HepG2 (cell line): Measurements from ENCODE around the gene MTMR1. TPM values are rescaled to one million over a fixed set of nuclear protein-coding genes. Genes with fewer than 3 reads are reported as not detected.

ENCODE experiments used
- ATAC-seq: fragments of 200-7000 bp; cut with Tn5 transposase; 3 replicates; pipeline ENCODE4 v1.9.1; 2020; ENCODE audit warnings: mild to moderate bottlenecking, moderate library complexity
- BruUV-seq: library from RNA; stranded (reverse); fragments of 400-500 nt; replicated peaks from 2 replicates; lab custom pipeline; 2021; lab: Mats Ljungman, UMichigan
- CTCF ChIA-PET: fragments of 300-600 bp; formaldehyde crosslinking; extraction: SDS; loops from one replicate; lab custom pipeline; 2021; ENCODE audit warnings: low total read pairs, inconsistent platforms, low intra/inter-chr PET ratio; lab: Yijun Ruan, JAX
- POLR2A ChIA-PET: fragments of 350-600 bp; sonication (Branson Sonifier 250); formaldehyde crosslinking; loops from one replicate; lab custom pipeline; 2020; ENCODE audit warnings: antibody characterized with exemption, inconsistent platforms; lab: Yijun Ruan, JAX
- DNase-seq: peaks from one replicate; pipeline ENCODE4 v3.0.0-alpha.2; 2015; ENCODE audit warnings: low spot score
- FAIRE-seq: peaks from 3 replicates; lab custom pipeline; 2011; peaks lifted over from hg19 to GRCh38; lab: Jason Lieb, UNC
- H2AFZ ChIP-seq: one replicate; pipeline ENCODE4 v1.6.1; 2011; ENCODE audit warnings: low read length, inconsistent platforms
- H3K27ac ChIP-seq: fragments of 300-600 bp; 3 replicates; pipeline ENCODE4 v1.8.0; 2011; ENCODE audit warnings: mixed run types, mild to moderate bottlenecking, mixed read lengths, low read length, inconsistent platforms; ENCODE audit not compliant: insufficient read depth; ENCODE audit errors: extremely low read length
- H3K27me3 ChIP-seq, 2 experiments: fragments of 200-600 bp in 1 of 2; 2 replicates in 1 of 2; 3 replicates in 1 of 2; pipeline versions ENCODE4 v1.6.0 to v1.8.0; 2011; ENCODE audit warnings: low read length in 2 of 2, mild to moderate bottlenecking in 2 of 2, moderate library complexity in 2 of 2, inconsistent platforms in 1 of 2; ENCODE audit not compliant: insufficient read depth in 2 of 2, control insufficient read depth in 1 of 2
- H3K36me3 ChIP-seq, 2 experiments: fragments of 200-600 bp in 1 of 2; replicated peaks in 1 of 2; 2 replicates in 1 of 2; 3 replicates in 1 of 2; pipeline versions ENCODE4 v1.5.1 to v1.8.0; 2011; ENCODE audit warnings: low read length in 2 of 2, inconsistent platforms in 1 of 2; ENCODE audit not compliant: insufficient read depth in 2 of 2, control insufficient read depth in 1 of 2
- H3K4me1 ChIP-seq: 2 replicates; pipeline ENCODE4 v1.5.1; 2012; ENCODE audit warnings: low read length, inconsistent platforms; ENCODE audit not compliant: insufficient read depth
- H3K4me2 ChIP-seq: 2 replicates; pipeline ENCODE4 v1.6.0; 2011; ENCODE audit warnings: low read depth, low read length, inconsistent platforms
- H3K4me3 ChIP-seq, 3 experiments: fragments of 200-600 bp in 1 of 3; sonication (generic), shearing (Covaris generic) in 1 of 3; replicated peaks in 1 of 3; 2 replicates each; pipeline ENCODE4 v1.5.1; 2011 to 2016; ENCODE audit warnings: low read length in 3 of 3, inconsistent platforms in 2 of 3, low read depth in 2 of 3, mild to moderate bottlenecking in 2 of 3, control low read depth in 1 of 3, mixed read lengths in 1 of 3; ENCODE audit not compliant: insufficient read depth in 1 of 3
- H3K79me2 ChIP-seq: one replicate; pipeline ENCODE4 v1.6.1; 2011; ENCODE audit warnings: low read length, inconsistent platforms; ENCODE audit not compliant: insufficient read depth
- H3K9ac ChIP-seq: 2 replicates; pipeline ENCODE4 v1.6.0; 2011; ENCODE audit warnings: mild to moderate bottlenecking, low read depth, low read length, inconsistent platforms; ENCODE audit not compliant: insufficient read depth
- H3K9me3 ChIP-seq: 2 replicates; pipeline ENCODE4 v1.5.1; 2012; ENCODE audit warnings: mild to moderate bottlenecking, low read length
- H4K20me1 ChIP-seq: 2 replicates; pipeline ENCODE4 v1.6.0; 2011; ENCODE audit warnings: inconsistent platforms, mild to moderate bottlenecking, low read length, moderate library complexity; ENCODE audit not compliant: insufficient read depth
- AHR ChIP-seq: IDR thresholded peaks from 2 replicates; pipeline ENCODE4 v1.6.1; 2018; ENCODE audit warnings: missing genetic modification reagents, missing compliant biosample characterization
- DZIP1 ChIP-seq: sonication (generic); formaldehyde crosslinking; IDR thresholded peaks from 2 replicates; pipeline ENCODE4 v1.5.0; 2020; ENCODE audit warnings: mild to moderate bottlenecking, missing genetic modification reagents
- SMAD1 ChIP-seq: sonication (generic); formaldehyde crosslinking; IDR thresholded peaks from 2 replicates; pipeline ENCODE4 v1.4.0; 2020; ENCODE audit warnings: missing genetic modification reagents, low read depth, mild to moderate bottlenecking, borderline replicate concordance
- ZKSCAN1 ChIP-seq: fragments of 150-350 bp; IDR thresholded peaks from 2 replicates; pipeline ENCODE4 v1.6.1; 2014; ENCODE audit warnings: low read length
- ZNF484 ChIP-seq: sonication (generic); formaldehyde crosslinking; IDR thresholded peaks from 2 replicates; pipeline ENCODE4 v1.5.1; 2020; ENCODE audit warnings: mild to moderate bottlenecking, low read depth, missing genetic modification reagents, borderline replicate concordance
- ZNF724P ChIP-seq: sonication (generic); formaldehyde crosslinking; IDR thresholded peaks from 2 replicates; pipeline ENCODE4 v1.8.0; 2022; ENCODE audit warnings: missing genetic modification reagents, borderline replicate concordance
- WGBS: methylation state at CpG from one replicate; pipeline ENCODE4 v1.1.6; 2017; ENCODE audit warnings: low lambda C conversion rate; 5-methylcytosine and 5-hydroxymethylcytosine counted together
- in situ Hi-C: cut with HindIII; loops from 2 replicates; pipeline ENCODE4 v1.10.0; 2017; ENCODE audit warnings: low pct_unique_long_range_greater_than_20kb; ENCODE audit not compliant: extremely low pct_ligation_motif_present
- intact Hi-C: fragments of 100-400 bp; cut with micrococcal nuclease; formaldehyde crosslinking; loops from one replicate; pipeline ENCODE4 v1.10.0; 2022; ENCODE audit not compliant: unreplicated experiment
- polyA plus RNA-seq, 8 experiments: library from polyadenylated mRNA; depleted of rRNA in 3 of 8; stranded (reverse) in 7 of 8; unstranded in 1 of 8; fragments of >200 nt; fragmentation: Illumina TruSeq in 4 of 8; extraction: Trizol in 4 of 8; gene quantifications; 2 replicates each; pipeline versions ENCODE4 v1.2.1 to v1.2.3, GENCODE V29; 2011 to 2016; ENCODE audit warnings: low read depth in 4 of 8, missing spikeins in 1 of 8, mixed read lengths in 1 of 8; ENCODE audit not compliant: insufficient read depth in 1 of 8
- total RNA-seq, 5 experiments: library from RNA; depleted of rRNA; stranded (reverse); fragments of >200 nt; fragmentation: Illumina TruSeq; extraction: Trizol; gene quantifications; 2 replicates each; pipeline ENCODE4 v1.2.3, GENCODE V29; 2016; ENCODE audit warnings: low read depth in 1 of 5

The MTMR1 gene
- total and polyA plus RNA-seq, 2 of the 13 experiments (the other 11 are each of a cell fraction or from before 2014, with no cell fraction given) = 8.9 to 11.1 TPM

GRCh38 chrX:150781677-150782076 is 88.5 kb downstream of the MTMR1 start:
- no peak overlapping the region for H3K4me3 ChIP-seq
- CTCF ChIA-PET = no interaction called here
- in situ Hi-C loops = no loop called here
- ATAC-seq (no peak), DNase-seq (no peak), FAIRE-seq (no peak)
- intact Hi-C loops = no loop called here
- no peaks in the 10 kb centered on the region for H4K20me1 ChIP-seq
- 96% methylated on average over 8 of the region's 10 CpGs for WGBS
- no peaks in the 10 kb centered on the region for H3K36me3 ChIP-seq
- H3K9ac ChIP-seq = no peak overlapping the region
- H3K27ac ChIP-seq = no peak overlapping the region
- no peaks in the 10 kb centered on the region for H3K4me1 ChIP-seq
- H3K27me3 ChIP-seq = no peaks in the 10 kb centered on the region
- TF ChIP-seq ZNF484 (CRISPR knock-in tag) = no peak
- TF ChIP-seq AHR (CRISPR knock-in tag) = no peak
- no peak for TF ChIP-seq SMAD1
- no peaks in the 10 kb centered on the region for H3K79me2 ChIP-seq
- POLR2A ChIA-PET = no interaction called here
- no peak overlapping the region for H3K4me2 ChIP-seq
- no TSS peak for BruUV-seq
- H3K9me3 ChIP-seq = no peaks in the 10 kb centered on the region
- no peak overlapping the region for H2AFZ ChIP-seq

- ChIA-PET CTCF (no interaction called here), POLR2A (no interaction called here)
- intact Hi-C loops = no loop called here
- TF ChIP-seq ZKSCAN1 (no peak), ZNF724P (no peak), DZIP1 (no peak)
- in situ Hi-C loops = no loop called here
- Histone ChIP-seq H3K4me3 (no peak overlapping the region), H3K9ac (no peak overlapping the region), H3K4me1 (no peaks in the 10 kb centered on the region), H3K36me3 (no peaks in the 10 kb centered on the region), H4K20me1 (no peaks in the 10 kb centered on the region), H3K27me3 (no peaks in the 10 kb centered on the region), H3K27ac (no peak overlapping the region), H2AFZ (no peak overlapping the region), H3K4me2 (no peak overlapping the region), H3K79me2 (no peaks in the 10 kb centered on the region), H3K9me3 (no peaks in the 10 kb centered on the region)
- ATAC-seq (no peak), FAIRE-seq (no peak), DNase-seq (no peak)
- no TSS peak for BruUV-seq
- 94% methylated on average over 1 of the region's 1 CpG for WGBS
Measured at GRCh38 chrX:150790021-150790420, 96.8 kb downstream of the MTMR1 start.
